HCT116 (cell line): ENCODE results near the gene NR2E1.

Experiments used
- ATF3 ChIP-seq: IDR thresholded peaks from 2 replicates; pipeline ENCODE4 v1.6.1; 2012
- CEBPB ChIP-seq: IDR thresholded peaks from 2 replicates; pipeline ENCODE4 v1.6.1; 2012; ENCODE audit warnings: low read depth
- ELF1 ChIP-seq: IDR thresholded peaks from 2 replicates; pipeline ENCODE4 v1.6.1; 2012; ENCODE audit warnings: low read depth, borderline replicate concordance
- EZH2 ChIP-seq: fragments of 200-600 bp; sonication (generic); IDR thresholded peaks from 2 replicates; pipeline ENCODE4 v1.6.1; 2017; ENCODE audit warnings: antibody characterized with exemption, mixed run types
- POLR2A ChIP-seq: IDR thresholded peaks from 2 replicates; pipeline ENCODE4 v1.7.0; 2011; ENCODE audit warnings: borderline replicate concordance; ENCODE audit not compliant: insufficient read depth, insufficient read length; ENCODE audit errors: extremely low read depth
- POLR2AphosphoS5 ChIP-seq: IDR thresholded peaks from 2 replicates; pipeline ENCODE4 v1.6.1; 2011; ENCODE audit warnings: mild to moderate bottlenecking, low read depth, low read length, moderate library complexity
- RAD21 ChIP-seq: IDR thresholded peaks from 2 replicates; pipeline ENCODE4 v1.6.1; 2012; ENCODE audit warnings: low read depth, mild to moderate bottlenecking
- REST ChIP-seq: IDR thresholded peaks from 2 replicates; pipeline ENCODE4 v1.6.1; 2012; ENCODE audit warnings: low read depth
- SP1 ChIP-seq: IDR thresholded peaks from 2 replicates; pipeline ENCODE4 v1.6.1; 2012; ENCODE audit warnings: low read depth
- TCF7L2 ChIP-seq: IDR thresholded peaks from 2 replicates; pipeline ENCODE4 v1.7.0; 2011; ENCODE audit warnings: borderline replicate concordance, inconsistent platforms; ENCODE audit not compliant: insufficient read depth, insufficient read length; ENCODE audit errors: extremely low read depth
- YY1 ChIP-seq: IDR thresholded peaks from 2 replicates; pipeline ENCODE4 v1.6.1; 2011; ENCODE audit warnings: low read length, low read depth, moderate library complexity, mild to moderate bottlenecking; ENCODE audit not compliant: insufficient replicate concordance; ENCODE audit errors: extremely low read depth
- TF ChIP-seq, protein P1 (sequence below), 3 experiments: fragments of 200-600 bp in 1 of 3; sonication (generic) in 1 of 3; IDR thresholded peaks in 2 of 3; conservative IDR thresholded peaks in 1 of 3; 2 replicates each; pipeline ENCODE4 v1.5.1; 2012 to 2017; ENCODE audit warnings: low read depth in 2 of 3, low read length in 2 of 3, antibody characterized with exemption in 1 of 3, borderline replicate concordance in 1 of 3, control low read depth in 1 of 3, mild to moderate bottlenecking in 1 of 3, mixed read lengths in 1 of 3, mixed run types in 1 of 3, moderate library complexity in 1 of 3; ENCODE audit not compliant: insufficient read depth in 1 of 3
- TF ChIP-seq, protein P2 (sequence below): IDR thresholded peaks from 2 replicates; pipeline ENCODE4 v1.6.1; 2012

DNA sequence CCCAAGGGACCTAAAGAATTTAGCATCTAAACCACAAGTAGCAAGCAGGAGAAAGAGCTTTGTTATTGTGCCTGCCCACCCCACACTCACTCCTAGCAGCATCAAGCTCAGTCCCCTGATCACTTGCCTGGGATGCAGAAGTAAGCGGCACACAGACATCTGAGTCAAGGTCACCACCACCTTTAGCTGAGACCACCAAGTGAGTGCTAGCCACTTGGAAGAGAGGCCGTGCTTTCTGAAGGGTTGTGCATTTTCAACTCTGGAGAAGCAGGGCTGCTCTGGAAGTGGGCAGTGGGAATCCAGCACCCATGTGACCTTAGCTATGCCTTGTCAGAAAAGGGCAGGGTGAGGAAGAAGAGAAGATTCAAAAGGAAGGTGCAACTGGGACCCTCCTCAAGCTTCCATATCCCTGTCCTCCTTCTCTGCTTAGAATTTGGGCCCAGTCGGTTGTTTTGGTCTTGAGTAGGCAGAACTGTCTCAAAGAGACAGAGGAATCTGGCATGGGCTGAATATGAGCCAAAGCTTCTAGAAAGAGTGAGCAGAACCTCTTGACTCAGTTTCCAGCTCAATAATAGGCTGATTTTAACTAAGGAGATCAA lies 6.2 kb downstream of the NR2E1 start:
- TF ChIP-seq, protein P1, sequence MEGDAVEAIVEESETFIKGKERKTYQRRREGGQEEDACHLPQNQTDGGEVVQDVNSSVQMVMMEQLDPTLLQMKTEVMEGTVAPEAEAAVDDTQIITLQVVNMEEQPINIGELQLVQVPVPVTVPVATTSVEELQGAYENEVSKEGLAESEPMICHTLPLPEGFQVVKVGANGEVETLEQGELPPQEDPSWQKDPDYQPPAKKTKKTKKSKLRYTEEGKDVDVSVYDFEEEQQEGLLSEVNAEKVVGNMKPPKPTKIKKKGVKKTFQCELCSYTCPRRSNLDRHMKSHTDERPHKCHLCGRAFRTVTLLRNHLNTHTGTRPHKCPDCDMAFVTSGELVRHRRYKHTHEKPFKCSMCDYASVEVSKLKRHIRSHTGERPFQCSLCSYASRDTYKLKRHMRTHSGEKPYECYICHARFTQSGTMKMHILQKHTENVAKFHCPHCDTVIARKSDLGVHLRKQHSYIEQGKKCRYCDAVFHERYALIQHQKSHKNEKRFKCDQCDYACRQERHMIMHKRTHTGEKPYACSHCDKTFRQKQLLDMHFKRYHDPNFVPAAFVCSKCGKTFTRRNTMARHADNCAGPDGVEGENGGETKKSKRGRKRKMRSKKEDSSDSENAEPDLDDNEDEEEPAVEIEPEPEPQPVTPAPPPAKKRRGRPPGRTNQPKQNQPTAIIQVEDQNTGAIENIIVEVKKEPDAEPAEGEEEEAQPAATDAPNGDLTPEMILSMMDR (IDR thresholded peaks at IDR 0.05 in 2 of 3, conservative IDR thresholded peaks at IDR 0.05 in 1 of 3; ENCODE audit: borderline replicate concordance in 1 of 3, insufficient read depth in 1 of 3, low read depth in 2 of 3, low read length in 2 of 3): no peak
- TF ChIP-seq POLR2A (no peak), ATF3 (no peak), TCF7L2 (no peak), SP1 (no peak), POLR2AphosphoS5 (no peak), ELF1 (no peak), REST (no peak), EZH2 (no peak), YY1 (no peak), RAD21 (no peak), CEBPB (no peak)
- TF ChIP-seq, protein P2, sequence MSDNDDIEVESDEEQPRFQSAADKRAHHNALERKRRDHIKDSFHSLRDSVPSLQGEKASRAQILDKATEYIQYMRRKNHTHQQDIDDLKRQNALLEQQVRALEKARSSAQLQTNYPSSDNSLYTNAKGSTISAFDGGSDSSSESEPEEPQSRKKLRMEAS: no peak
